ENCODE data around the gene YIF1B. TPM values are rescaled to one million over a fixed set of nuclear protein-coding genes. Genes with fewer than 3 reads are reported as not detected.

The YIF1B gene
- total RNA-seq, 2 experiments from 2014 or later = 15.9 to 17.1 TPM

DNA sequence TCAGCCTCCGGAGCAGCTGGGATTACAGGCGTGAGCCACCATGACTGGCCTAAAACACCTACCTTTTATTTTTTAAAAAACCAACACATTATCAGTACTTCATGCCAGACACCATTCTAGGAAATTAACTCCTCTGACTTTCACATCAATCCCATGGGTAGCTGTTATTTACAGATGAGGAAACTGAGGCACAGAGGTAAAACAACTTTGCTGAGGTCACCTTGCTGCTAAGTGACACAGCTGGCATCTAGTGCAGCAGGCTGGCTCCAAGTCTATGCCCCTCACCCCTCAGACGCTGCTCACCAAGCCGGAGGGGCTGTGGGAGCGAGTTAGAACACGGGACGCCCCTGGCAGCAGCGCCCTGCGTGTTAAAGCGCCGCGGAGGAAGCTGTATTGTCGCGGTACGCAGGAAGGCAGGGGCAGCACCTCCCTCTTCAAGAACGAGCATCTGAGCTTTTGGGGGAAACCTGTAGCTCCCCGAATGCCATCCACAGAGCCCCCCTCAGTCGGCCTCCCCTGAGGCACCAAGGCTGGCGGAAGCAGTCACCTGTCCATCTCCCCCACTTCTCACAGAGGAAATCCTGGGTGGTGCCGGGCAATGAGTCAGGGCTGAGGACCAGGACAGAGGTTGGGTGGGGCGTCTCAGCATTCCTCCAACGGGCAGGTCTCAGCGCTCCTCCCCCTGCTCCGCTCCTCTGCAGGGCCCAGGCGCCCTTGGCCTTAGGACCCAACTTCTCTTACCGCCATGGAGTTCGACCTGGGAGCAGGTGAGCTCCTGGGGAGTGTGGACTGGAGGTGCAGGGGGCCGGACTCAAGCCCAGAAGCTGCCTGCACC is 12.0 kb downstream of the YIF1B start, which contains the start of gene C19orf33:
Gene C19orf33, plus strand, starts transcription at position 735 of the 835 bp plus-strand sequence. Its CDS starts 11 bp downstream, at position 746.
- no peaks in the 10 kb centered on the region for H3K27me3 Mint-ChIP-seq
- Histone ChIP-seq H3K4me1 (ENCODE audit: insufficient read depth, low read length) (no peaks in the 10 kb centered on the region), H3K9me3 (ENCODE audit: control insufficient read depth in 1 of 2, insufficient read depth in 1 of 2, low read length in 2 of 2) (peaks cover 0 to 8% of the 10 kb centered on the region in 2 experiments), H3K36me3 (ENCODE audit: insufficient read depth, low read length) (peaks cover 20% of the 10 kb centered on the region), H3K27me3 (ENCODE audit: control insufficient read depth in 1 of 2, insufficient read depth in 2 of 2, low read length in 2 of 2) (no peaks in the 10 kb centered on the region), H3K27ac (ENCODE audit: low read depth in 1 of 2, low read length in 2 of 2) (no peak within 1 kb of the TSS), H3K4me3 (ENCODE audit: low read length) (no peak within 1 kb of the TSS)
- ATAC-seq (ENCODE audit: poor library complexity) (no peak), DNase-seq (no peak)
- no peak within 1 kb of the TSS for H3K27ac Mint-ChIP-seq
- H3K4me3 Mint-ChIP-seq = no peak within 1 kb of the TSS
- peaks cover 23% of the 10 kb centered on the region for H3K36me3 Mint-ChIP-seq (ENCODE audit: low read depth)
- ChIA-PET CTCF (no interaction called here), POLR2A (no interaction called here)
- intact Hi-C loops (cut with DNase I, micrococcal nuclease) = no loop called here
- H3K4me1 Mint-ChIP-seq (ENCODE audit: low read depth) = no peaks in the 10 kb centered on the region
- no peaks in the 10 kb centered on the region for H3K9me3 Mint-ChIP-seq
- TF ChIP-seq, protein P1, sequence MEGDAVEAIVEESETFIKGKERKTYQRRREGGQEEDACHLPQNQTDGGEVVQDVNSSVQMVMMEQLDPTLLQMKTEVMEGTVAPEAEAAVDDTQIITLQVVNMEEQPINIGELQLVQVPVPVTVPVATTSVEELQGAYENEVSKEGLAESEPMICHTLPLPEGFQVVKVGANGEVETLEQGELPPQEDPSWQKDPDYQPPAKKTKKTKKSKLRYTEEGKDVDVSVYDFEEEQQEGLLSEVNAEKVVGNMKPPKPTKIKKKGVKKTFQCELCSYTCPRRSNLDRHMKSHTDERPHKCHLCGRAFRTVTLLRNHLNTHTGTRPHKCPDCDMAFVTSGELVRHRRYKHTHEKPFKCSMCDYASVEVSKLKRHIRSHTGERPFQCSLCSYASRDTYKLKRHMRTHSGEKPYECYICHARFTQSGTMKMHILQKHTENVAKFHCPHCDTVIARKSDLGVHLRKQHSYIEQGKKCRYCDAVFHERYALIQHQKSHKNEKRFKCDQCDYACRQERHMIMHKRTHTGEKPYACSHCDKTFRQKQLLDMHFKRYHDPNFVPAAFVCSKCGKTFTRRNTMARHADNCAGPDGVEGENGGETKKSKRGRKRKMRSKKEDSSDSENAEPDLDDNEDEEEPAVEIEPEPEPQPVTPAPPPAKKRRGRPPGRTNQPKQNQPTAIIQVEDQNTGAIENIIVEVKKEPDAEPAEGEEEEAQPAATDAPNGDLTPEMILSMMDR (IDR thresholded peaks at IDR 0.05) = no peak

DNA sequence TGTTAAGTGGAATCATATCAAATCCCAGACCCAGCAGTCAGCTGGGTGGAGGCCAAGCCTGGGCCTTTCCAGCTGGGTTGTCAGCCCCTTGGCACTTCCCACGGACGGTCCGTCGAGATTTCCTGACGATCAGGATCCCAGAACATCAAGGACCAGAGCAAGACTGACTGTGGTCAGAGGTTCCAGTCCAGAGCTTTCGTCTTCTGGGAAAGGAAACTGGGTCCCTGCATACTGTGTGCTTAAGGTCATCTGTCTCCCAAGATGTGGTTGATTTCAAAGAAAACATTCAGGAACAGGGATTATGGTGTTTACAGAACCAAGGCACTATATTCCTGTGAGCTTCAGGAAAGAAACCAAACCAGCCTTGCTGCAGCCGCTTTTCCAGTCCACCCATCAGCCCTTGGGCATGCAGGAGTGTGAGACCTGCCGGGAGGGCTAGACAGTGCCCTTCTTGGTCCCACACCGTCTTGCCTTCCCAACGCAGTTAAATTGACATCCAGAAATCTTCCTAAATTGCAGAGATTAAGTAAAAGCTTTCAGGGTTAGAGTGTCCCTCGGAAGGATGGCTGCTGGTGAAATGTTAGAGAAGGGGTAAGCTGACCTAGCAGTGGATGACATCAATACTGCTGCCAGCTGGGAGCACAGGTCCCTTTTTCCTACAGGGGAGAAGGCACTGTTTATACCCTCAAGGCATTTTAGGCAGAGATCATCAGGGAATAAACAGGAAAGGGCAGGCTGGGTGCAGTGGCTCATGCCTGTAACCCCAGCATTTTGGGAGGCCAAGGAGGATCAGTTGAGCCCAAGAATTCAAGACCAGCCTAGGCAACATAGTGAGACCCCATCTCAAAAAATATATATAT is 16.7 kb downstream of the YIF1B start:
- DNase-seq = no peak

GRCh38 chr19:38294090-38294489 is 21.7 kb downstream of the YIF1B start:
- CTCF ChIA-PET = no interaction called here
- Histone ChIP-seq H3K4me3 (ENCODE audit: low read length) (no peak overlapping the region), H3K27ac (ENCODE audit: low read depth in 1 of 2, low read length in 2 of 2) (no peak overlapping the region), H3K36me3 (ENCODE audit: insufficient read depth, low read length) (peaks cover 19% of the 10 kb centered on the region), H3K4me1 (ENCODE audit: insufficient read depth, low read length) (no peaks in the 10 kb centered on the region), H3K27me3 (ENCODE audit: control insufficient read depth in 1 of 2, insufficient read depth in 2 of 2, low read length in 2 of 2) (no peaks in the 10 kb centered on the region), H3K9me3 (ENCODE audit: control insufficient read depth in 1 of 2, insufficient read depth in 1 of 2, low read length in 2 of 2) (no peaks in the 10 kb centered on the region)
- Mint-ChIP-seq H3K27me3 (no peaks in the 10 kb centered on the region), H3K36me3 (ENCODE audit: low read depth) (peaks cover 41% of the 10 kb centered on the region), H3K4me1 (ENCODE audit: low read depth) (no peaks in the 10 kb centered on the region), H3K4me3 (no peak overlapping the region), H3K27ac (no peak overlapping the region), H3K9me3 (no peaks in the 10 kb centered on the region)
- no peak for ATAC-seq (ENCODE audit: poor library complexity)
- DNase-seq = no peak
- intact Hi-C loops (cut with DNase I, micrococcal nuclease) = no loop called here
- TF ChIP-seq, protein P1 (IDR thresholded peaks at IDR 0.05) = no peak
- POLR2A ChIA-PET = no interaction called here

More for the DNA sequence above, 16.7 kb downstream of the YIF1B start:
- Mint-ChIP-seq H3K9me3 (no peaks in the 10 kb centered on the region), H3K4me3 (no peak overlapping the region), H3K27ac (no peak overlapping the region), H3K36me3 (ENCODE audit: low read depth) (no peaks in the 10 kb centered on the region), H3K27me3 (no peaks in the 10 kb centered on the region), H3K4me1 (ENCODE audit: low read depth) (no peaks in the 10 kb centered on the region)
- CTCF ChIA-PET = no interaction called here
- no peak for ATAC-seq (ENCODE audit: poor library complexity)
- POLR2A ChIA-PET = no interaction called here
- no peaks in the 10 kb centered on the region for H3K27me3 ChIP-seq (ENCODE audit: control insufficient read depth in 1 of 2, insufficient read depth in 2 of 2, low read length in 2 of 2)
- H3K36me3 ChIP-seq (ENCODE audit: insufficient read depth, low read length) = no peaks in the 10 kb centered on the region
- no peak overlapping the region for H3K27ac ChIP-seq (ENCODE audit: low read depth in 1 of 2, low read length in 2 of 2)
- TF ChIP-seq, protein P1 (IDR thresholded peaks at IDR 0.05) = no peak
- no peak overlapping the region for H3K4me3 ChIP-seq (ENCODE audit: low read length)
- intact Hi-C loops (cut with DNase I, micrococcal nuclease) = no loop called here
- H3K9me3 ChIP-seq (ENCODE audit: control insufficient read depth in 1 of 2, insufficient read depth in 1 of 2, low read length in 2 of 2) = peaks cover 0 to 5% of the 10 kb centered on the region in 2 experiments
- H3K4me1 ChIP-seq (ENCODE audit: insufficient read depth, low read length) = no peaks in the 10 kb centered on the region
